SIG-M5 (cell line): Measurements from ENCODE around the gene FBXL14.
A peak's percentile ranks its signal among the peaks of the same experiment; 100 is the strongest.

Source experiments
- DNase-seq: peaks from one replicate; lab custom pipeline; 2025; lab: John Stamatoyannopoulos, UW

The FBXL14 gene

GRCh38 chr12:1594261-1595025 lies at the start of gene FBXL14:
FBXL14 (minus strand) TSS chr12:1594581; CDS start chr12:1594066, 515 bp downstream.
- DNase-seq, result peak; percentile 60

GRCh38 chr12:1643905-1644533 lies 49.6 kb upstream of the FBXL14 start:
- no peak for DNase-seq

- no peak for DNase-seq
Measured at GRCh38 chr12:1643043-1643442, 48.7 kb upstream of the FBXL14 start.

- DNase-seq, result no peak
Measured at GRCh38 chr12:1642513-1642912, 48.1 kb upstream of the FBXL14 start.

- no peak for DNase-seq
Measured at GRCh38 chr12:1640328-1641234, 46.2 kb upstream of the FBXL14 start.

GRCh38 chr12:1639538-1639937 lies 45.2 kb upstream of the FBXL14 start:
- DNase-seq, result no peak

- DNase-seq, result no peak
Measured at GRCh38 chr12:1638203-1638602, 43.8 kb upstream of the FBXL14 start.

- DNase-seq, result no peak
Measured at GRCh38 chr12:1635301-1636095, 41.1 kb upstream of the FBXL14 start.

GRCh38 chr12:1634590-1635191 lies 40.3 kb upstream of the FBXL14 start:
- DNase-seq, result no peak

- no peak for DNase-seq
Measured at GRCh38 chr12:1634149-1634548, 39.8 kb upstream of the FBXL14 start.

GRCh38 chr12:1633459-1633858 lies 39.1 kb upstream of the FBXL14 start:
- DNase-seq, result no peak

- DNase-seq, result no peak
Measured at GRCh38 chr12:1632702-1633101, 38.3 kb upstream of the FBXL14 start.

- no peak for DNase-seq
Measured at GRCh38 chr12:1630827-1631591, 36.6 kb upstream of the FBXL14 start.

- DNase-seq, result no peak
Measured at GRCh38 chr12:1630133-1630826, 35.9 kb upstream of the FBXL14 start.

GRCh38 chr12:1629338-1630132 lies 35.2 kb upstream of the FBXL14 start:
- DNase-seq, result no peak

GRCh38 chr12:1628666-1629337 lies 34.4 kb upstream of the FBXL14 start, which contains the start of gene WNT5B:
WNT5B (plus strand) TSS chr12:1629231; CDS start chr12:1631355, 2,124 bp downstream.
- DNase-seq, result no peak

GRCh38 chr12:1622406-1622805 lies 28.0 kb upstream of the FBXL14 start:
- DNase-seq, result no peak

- DNase-seq, result no peak
Measured at GRCh38 chr12:1620092-1620491, 25.7 kb upstream of the FBXL14 start.
